HL-60 (cell line): ENCODE data around the gene KCNJ18.
"Not testable (repeated sequence)": the region's sequence is repeated elsewhere in the genome, so short reads cannot be mapped to it uniquely, and the experiment has no call there.

ENCODE experiments used
- POLR2AphosphoS5 ChIP-seq: IDR thresholded peaks from 2 replicates; pipeline ENCODE4 v1.6.1; 2012; ENCODE audit warnings: low read depth
- TF ChIP-seq, protein P1 (sequence below): IDR thresholded peaks from 2 replicates; pipeline ENCODE4 v1.6.1; 2012; ENCODE audit warnings: low read depth; ENCODE audit not compliant: insufficient replicate concordance
- TF ChIP-seq, protein P2 (sequence below): IDR thresholded peaks from one replicate; pipeline ENCODE4 v1.5.1; 2011; ENCODE audit warnings: low read length, control low read depth, inconsistent platforms; ENCODE audit not compliant: insufficient read depth

DNA sequence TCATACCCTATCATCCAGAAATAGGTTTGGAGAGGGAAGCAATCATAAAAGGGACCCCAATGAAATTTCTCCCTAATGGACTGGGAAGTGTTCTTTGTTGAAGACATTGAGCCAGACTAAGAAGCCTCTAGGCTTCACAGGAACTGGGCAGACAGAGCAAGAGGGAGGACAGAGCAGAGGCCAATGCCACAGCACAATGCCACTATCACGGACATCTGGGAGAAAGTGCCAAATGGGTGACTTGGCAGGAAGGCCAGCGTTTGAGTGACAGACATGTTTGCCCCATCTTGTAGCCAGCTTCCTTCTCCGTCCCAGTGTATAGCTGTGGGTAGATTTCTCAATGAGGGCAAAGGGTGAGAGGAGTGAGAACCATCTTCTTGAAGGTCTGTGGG is 16.6 kb upstream of the KCNJ18 start:
- not testable (repeated sequence) for TF ChIP-seq POLR2AphosphoS5
- TF ChIP-seq, protein P1, sequence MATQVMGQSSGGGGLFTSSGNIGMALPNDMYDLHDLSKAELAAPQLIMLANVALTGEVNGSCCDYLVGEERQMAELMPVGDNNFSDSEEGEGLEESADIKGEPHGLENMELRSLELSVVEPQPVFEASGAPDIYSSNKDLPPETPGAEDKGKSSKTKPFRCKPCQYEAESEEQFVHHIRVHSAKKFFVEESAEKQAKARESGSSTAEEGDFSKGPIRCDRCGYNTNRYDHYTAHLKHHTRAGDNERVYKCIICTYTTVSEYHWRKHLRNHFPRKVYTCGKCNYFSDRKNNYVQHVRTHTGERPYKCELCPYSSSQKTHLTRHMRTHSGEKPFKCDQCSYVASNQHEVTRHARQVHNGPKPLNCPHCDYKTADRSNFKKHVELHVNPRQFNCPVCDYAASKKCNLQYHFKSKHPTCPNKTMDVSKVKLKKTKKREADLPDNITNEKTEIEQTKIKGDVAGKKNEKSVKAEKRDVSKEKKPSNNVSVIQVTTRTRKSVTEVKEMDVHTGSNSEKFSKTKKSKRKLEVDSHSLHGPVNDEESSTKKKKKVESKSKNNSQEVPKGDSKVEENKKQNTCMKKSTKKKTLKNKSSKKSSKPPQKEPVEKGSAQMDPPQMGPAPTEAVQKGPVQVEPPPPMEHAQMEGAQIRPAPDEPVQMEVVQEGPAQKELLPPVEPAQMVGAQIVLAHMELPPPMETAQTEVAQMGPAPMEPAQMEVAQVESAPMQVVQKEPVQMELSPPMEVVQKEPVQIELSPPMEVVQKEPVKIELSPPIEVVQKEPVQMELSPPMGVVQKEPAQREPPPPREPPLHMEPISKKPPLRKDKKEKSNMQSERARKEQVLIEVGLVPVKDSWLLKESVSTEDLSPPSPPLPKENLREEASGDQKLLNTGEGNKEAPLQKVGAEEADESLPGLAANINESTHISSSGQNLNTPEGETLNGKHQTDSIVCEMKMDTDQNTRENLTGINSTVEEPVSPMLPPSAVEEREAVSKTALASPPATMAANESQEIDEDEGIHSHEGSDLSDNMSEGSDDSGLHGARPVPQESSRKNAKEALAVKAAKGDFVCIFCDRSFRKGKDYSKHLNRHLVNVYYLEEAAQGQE = not testable (repeated sequence)
- TF ChIP-seq, protein P2, sequence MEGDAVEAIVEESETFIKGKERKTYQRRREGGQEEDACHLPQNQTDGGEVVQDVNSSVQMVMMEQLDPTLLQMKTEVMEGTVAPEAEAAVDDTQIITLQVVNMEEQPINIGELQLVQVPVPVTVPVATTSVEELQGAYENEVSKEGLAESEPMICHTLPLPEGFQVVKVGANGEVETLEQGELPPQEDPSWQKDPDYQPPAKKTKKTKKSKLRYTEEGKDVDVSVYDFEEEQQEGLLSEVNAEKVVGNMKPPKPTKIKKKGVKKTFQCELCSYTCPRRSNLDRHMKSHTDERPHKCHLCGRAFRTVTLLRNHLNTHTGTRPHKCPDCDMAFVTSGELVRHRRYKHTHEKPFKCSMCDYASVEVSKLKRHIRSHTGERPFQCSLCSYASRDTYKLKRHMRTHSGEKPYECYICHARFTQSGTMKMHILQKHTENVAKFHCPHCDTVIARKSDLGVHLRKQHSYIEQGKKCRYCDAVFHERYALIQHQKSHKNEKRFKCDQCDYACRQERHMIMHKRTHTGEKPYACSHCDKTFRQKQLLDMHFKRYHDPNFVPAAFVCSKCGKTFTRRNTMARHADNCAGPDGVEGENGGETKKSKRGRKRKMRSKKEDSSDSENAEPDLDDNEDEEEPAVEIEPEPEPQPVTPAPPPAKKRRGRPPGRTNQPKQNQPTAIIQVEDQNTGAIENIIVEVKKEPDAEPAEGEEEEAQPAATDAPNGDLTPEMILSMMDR = not testable (repeated sequence)
